Measurements from ENCODE around the gene GIGYF1. TPM values are rescaled to one million over a fixed set of nuclear protein-coding genes. Genes with fewer than 3 reads are reported as not detected.
"Not testable (repeated sequence)": the region's sequence is repeated elsewhere in the genome, so short reads cannot be mapped to it uniquely, and the experiment has no call there.

GIGYF1 gene, protein sequence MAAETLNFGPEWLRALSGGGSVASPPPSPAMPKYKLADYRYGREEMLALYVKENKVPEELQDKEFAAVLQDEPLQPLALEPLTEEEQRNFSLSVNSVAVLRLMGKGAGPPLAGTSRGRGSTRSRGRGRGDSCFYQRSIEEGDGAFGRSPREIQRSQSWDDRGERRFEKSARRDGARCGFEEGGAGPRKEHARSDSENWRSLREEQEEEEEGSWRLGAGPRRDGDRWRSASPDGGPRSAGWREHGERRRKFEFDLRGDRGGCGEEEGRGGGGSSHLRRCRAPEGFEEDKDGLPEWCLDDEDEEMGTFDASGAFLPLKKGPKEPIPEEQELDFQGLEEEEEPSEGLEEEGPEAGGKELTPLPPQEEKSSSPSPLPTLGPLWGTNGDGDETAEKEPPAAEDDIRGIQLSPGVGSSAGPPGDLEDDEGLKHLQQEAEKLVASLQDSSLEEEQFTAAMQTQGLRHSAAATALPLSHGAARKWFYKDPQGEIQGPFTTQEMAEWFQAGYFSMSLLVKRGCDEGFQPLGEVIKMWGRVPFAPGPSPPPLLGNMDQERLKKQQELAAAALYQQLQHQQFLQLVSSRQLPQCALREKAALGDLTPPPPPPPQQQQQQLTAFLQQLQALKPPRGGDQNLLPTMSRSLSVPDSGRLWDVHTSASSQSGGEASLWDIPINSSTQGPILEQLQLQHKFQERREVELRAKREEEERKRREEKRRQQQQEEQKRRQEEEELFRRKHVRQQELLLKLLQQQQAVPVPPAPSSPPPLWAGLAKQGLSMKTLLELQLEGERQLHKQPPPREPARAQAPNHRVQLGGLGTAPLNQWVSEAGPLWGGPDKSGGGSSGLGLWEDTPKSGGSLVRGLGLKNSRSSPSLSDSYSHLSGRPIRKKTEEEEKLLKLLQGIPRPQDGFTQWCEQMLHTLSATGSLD (N-terminal part only)
- polyA plus RNA-seq (ENCODE audit: low read depth in 6 of 6), result 1 to 10 TPM in 4 of 6 donors, under 1 TPM in 2; 0.69 to 2.9 (median 1.2) TPM

DNA sequence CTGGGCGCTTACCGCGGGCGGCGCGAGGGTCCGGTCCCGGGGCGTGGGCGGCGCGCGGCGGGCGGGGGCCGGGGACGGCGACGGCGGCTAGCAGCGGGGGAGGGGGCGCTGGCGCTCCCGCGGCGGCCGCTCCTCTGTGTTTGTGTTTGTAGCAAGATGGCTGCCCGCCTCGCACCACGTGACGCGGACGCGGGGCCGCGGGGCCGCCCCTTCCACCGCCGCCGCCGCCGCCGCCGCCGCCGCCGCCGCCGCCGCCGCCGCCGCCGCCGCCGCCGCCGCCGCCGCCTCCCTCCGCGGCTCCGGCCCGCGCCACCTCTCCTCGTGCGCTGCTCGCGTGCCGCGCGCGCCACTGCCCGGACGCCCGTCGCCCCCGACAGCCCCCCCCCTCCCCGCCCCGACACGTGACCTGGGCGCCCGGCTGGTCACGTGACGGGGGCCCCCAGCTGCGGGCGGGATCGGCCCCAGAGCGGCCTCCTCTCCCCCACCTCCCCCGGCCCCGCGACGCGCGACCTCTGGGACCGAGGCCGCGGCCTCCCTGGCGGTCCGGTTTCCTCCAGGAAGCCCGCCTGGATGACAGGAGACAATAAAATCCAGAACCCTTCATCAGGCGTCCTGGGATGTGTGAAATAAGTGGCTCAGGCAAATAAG, at the start of gene GIGYF1:
Gene GIGYF1 (minus strand): TSS at position 153 of the 648 bp plus-strand sequence. CDS start 6,012 bp downstream, outside the sequence.
- H3K9me3 Mint-ChIP-seq, result peaks cover 0 to 2% (median 0%) of the 10 kb centered on the region in 7 donors
- peak within 1 kb of the TSS; percentile 87 to 98 (median 92) for H3K4me3 Mint-ChIP-seq
- peak; percentile 73 for DNase-seq
- H3K27ac Mint-ChIP-seq, result peak within 1 kb of the TSS; percentile 85 to 97 (median 94)
- no peaks in the 10 kb centered on the region for H3K36me3 Mint-ChIP-seq
- peaks cover 33 to 56% (median 45%) of the 10 kb centered on the region in 3 donors for H3K4me1 Mint-ChIP-seq
- peak; percentile 70 to 73 for ATAC-seq (ENCODE audit: low read depth in 2 of 2)
- H3K27me3 Mint-ChIP-seq, result peaks cover 0 to 3% (median 0%) of the 10 kb centered on the region in 3 donors

DNA sequence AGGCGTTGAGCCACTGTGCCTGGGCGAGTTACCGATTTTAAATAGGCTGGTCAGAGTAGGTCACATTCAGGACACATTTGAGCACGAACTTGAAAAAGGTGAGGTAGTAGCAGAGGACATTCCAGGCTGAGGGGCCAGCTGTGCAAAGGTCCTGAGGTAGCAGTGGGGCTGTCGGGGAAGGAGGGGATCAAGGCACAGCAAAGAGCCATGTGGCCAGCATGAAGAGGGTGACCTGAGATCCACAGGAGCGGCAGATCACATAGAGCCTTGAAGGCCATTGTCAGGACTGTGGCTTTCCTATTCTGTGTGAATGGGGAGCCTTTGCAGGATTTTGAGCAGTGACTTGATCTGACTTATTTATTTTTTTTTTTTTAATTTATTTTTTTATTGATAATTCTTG, 45.9 kb upstream of the GIGYF1 start:
- H3K27ac Mint-ChIP-seq, result no peak overlapping the region
- ATAC-seq (ENCODE audit: low read depth in 2 of 2) (no peak), DNase-seq (no peak)
- peaks cover 5 to 13% (median 6%) of the 10 kb centered on the region in 3 donors for H3K27me3 Mint-ChIP-seq
- H3K4me3 Mint-ChIP-seq, result no peak overlapping the region
- H3K4me1 Mint-ChIP-seq, result peaks cover 3 to 6% (median 4%) of the 10 kb centered on the region in 3 donors
- H3K9me3 Mint-ChIP-seq, result peaks cover 0 to 6% (median 0%) of the 10 kb centered on the region in 7 donors
- no peaks in the 10 kb centered on the region for H3K36me3 Mint-ChIP-seq

DNA sequence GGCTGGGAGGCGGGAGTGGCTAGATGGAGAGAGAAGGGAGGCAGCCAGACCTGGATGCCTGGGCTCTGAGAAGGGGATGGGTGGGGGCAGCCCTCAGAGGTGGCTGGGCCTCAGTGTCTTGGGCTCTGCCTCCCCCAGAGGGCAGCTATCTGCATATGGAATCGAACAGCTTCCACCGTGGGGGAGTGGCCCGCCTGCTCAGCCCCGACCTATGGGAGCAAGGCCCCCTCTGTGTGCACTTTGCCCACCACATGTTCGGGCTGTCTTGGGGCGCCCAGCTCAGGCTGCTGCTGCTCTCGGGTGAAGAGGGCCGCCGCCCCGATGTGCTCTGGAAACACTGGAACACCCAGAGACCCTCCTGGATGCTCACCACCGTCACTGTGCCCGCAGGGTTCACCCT, 42.6 kb upstream of the GIGYF1 start:
- Mint-ChIP-seq H3K27me3 (peaks cover 0 to 12% (median 6%) of the 10 kb centered on the region in 3 donors), H3K36me3 (no peaks in the 10 kb centered on the region), H3K4me3 (no peak overlapping the region), H3K9me3 (no peaks in the 10 kb centered on the region), H3K27ac (no peak overlapping the region), H3K4me1 (peaks cover 0 to 5% (median 3%) of the 10 kb centered on the region in 3 donors)
- DNase-seq (no peak), ATAC-seq (ENCODE audit: low read depth in 2 of 2) (no peak)

DNA sequence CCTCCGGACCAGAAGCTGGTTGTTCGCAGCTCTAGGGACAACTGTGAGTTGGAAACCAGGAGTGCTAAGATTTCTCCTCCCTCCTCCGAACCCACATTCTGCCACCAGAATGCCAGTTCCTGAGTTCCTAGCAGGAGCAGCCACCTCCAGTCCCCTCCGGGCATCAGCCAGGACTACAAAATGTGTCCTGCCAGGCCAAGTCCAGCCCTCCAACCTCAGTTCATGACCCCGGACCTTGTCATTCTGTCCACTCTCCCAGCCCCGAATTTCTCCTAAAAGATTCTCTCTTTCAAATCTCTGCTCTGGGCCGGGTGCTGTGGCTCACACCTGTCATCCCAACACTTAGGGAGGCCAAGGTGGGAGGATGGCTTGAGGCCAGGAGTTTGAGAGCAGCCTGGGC, 41.7 kb upstream of the GIGYF1 start:
- no peak overlapping the region for H3K4me3 Mint-ChIP-seq
- H3K36me3 Mint-ChIP-seq, result no peaks in the 10 kb centered on the region
- H3K27ac Mint-ChIP-seq, result no peak overlapping the region
- no peaks in the 10 kb centered on the region for H3K9me3 Mint-ChIP-seq
- H3K27me3 Mint-ChIP-seq, result peaks cover 0 to 12% (median 6%) of the 10 kb centered on the region in 3 donors
- peaks cover 0 to 5% (median 3%) of the 10 kb centered on the region in 3 donors for H3K4me1 Mint-ChIP-seq
- DNase-seq (no peak), ATAC-seq (ENCODE audit: low read depth in 2 of 2) (no peak)

DNA sequence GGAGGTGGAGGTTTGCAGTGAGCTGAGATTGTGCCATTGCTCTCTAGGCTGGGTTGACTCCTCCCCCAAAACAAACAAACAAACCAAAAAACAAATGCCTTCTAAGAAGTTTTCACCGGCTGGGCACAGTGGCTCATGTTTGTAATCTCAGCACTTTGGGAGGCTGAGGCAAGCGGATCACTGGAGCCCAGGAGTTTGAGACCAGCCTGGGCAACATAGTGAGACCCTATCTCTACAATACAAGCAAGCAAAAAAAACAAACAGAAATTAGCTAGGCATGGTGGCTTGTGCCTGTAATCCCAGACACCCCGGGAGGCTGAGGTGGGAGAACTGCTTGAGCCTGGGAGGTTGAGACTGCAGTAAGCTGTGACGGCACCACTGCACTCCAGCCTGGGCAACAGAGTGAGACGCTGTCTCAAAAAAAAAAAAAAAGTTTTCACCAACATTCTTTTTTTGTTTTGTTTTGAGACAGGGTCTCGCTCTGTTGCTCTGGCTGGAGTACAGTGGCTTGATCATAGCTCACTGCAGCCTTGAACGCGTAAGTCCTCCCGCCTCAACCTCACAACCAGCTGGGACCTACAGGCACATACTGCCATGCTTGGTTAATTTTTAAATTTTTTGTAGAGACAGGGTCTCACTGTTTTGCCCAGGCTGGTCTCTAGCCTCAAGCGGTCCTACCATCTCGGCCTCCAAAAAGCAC, 38.0 kb upstream of the GIGYF1 start:
- DNase-seq, result no peak
- peak overlapping the region in 1 of 8 donors; percentile 61 for H3K4me3 Mint-ChIP-seq
- H3K9me3 Mint-ChIP-seq, result no peaks in the 10 kb centered on the region
- peaks cover 4 to 22% (median 20%) of the 10 kb centered on the region in 3 donors for H3K27me3 Mint-ChIP-seq
- no peaks in the 10 kb centered on the region for H3K36me3 Mint-ChIP-seq
- peaks cover 0 to 5% (median 3%) of the 10 kb centered on the region in 3 donors for H3K4me1 Mint-ChIP-seq
- ATAC-seq (ENCODE audit: low read depth in 2 of 2), result peak in 1 of 2 donors; percentile 23
- H3K27ac Mint-ChIP-seq, result no peak overlapping the region

DNA sequence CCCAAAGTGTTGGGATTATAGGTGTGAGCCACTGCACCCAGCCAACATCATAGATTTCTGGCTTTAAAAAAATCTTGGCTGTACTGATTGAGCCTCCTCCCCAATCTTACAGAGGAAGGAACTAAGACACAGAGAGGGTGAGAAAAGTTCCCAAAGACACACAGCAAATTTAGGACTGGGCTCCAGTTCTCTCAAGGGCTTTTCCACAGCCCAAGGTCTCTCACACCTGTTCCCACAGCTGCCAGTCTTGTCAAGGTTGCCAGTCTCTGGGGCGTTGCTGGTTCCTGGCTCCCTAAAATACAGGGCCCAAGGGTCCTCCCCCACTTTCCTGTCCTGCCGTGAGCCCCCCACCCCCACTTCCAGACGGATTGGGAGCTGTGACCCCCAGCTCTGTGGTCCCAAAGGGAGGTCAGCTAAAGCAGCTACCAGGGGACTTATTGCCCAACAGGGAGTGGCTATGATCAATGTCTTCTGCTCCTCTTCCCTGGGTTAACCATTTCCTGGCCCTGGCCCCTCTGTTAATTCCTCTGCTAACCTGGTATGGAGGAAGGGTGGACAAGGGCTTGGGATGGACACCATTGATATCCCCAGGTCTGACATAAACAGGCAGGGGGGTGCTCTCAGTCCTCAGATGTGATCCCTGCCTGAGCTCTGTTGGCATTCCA, 36.2 kb upstream of the GIGYF1 start:
- Mint-ChIP-seq H3K27me3 (peaks cover 7 to 20% (median 17%) of the 10 kb centered on the region in 3 donors), H3K4me3 (no peak overlapping the region)
- no peak for ATAC-seq (ENCODE audit: low read depth in 2 of 2)

DNA sequence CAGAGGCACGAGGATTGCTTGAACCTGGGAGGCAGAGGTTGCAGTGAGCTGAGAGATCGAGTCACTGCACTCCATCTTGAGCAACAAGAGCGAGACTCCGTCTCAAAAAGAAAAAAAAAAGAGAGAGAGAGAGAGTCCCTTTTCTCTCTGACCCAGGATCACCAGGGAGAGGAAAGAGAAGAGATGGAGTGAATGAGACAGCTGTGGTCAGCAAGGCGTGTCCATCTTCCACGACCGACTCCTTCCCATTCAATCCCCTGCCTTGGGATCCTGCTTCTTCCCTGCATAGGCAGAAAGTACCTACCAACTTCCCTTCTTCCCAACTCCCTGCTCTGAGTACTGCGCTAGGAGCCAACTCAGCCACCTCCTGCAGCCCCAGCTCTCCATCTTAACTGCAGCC, 34.1 kb upstream of the GIGYF1 start:
- Mint-ChIP-seq H3K4me1 (peaks cover 4 to 9% (median 8%) of the 10 kb centered on the region in 3 donors), H3K27me3 (peaks cover 15 to 32% (median 29%) of the 10 kb centered on the region in 3 donors), H3K36me3 (no peaks in the 10 kb centered on the region), H3K27ac (peak overlapping the region in 1 of 6 donors; percentile 82), H3K9me3 (no peaks in the 10 kb centered on the region), H3K4me3 (no peak overlapping the region)
- ATAC-seq (ENCODE audit: low read depth in 2 of 2) (no peak), DNase-seq (no peak)

More for the DNA sequence above, 36.2 kb upstream of the GIGYF1 start:
- peaks cover 4 to 5% (median 5%) of the 10 kb centered on the region in 3 donors for H3K4me1 Mint-ChIP-seq
- H3K36me3 Mint-ChIP-seq, result no peaks in the 10 kb centered on the region
- DNase-seq, result no peak
- no peaks in the 10 kb centered on the region for H3K9me3 Mint-ChIP-seq
- no peak overlapping the region for H3K27ac Mint-ChIP-seq

DNA sequence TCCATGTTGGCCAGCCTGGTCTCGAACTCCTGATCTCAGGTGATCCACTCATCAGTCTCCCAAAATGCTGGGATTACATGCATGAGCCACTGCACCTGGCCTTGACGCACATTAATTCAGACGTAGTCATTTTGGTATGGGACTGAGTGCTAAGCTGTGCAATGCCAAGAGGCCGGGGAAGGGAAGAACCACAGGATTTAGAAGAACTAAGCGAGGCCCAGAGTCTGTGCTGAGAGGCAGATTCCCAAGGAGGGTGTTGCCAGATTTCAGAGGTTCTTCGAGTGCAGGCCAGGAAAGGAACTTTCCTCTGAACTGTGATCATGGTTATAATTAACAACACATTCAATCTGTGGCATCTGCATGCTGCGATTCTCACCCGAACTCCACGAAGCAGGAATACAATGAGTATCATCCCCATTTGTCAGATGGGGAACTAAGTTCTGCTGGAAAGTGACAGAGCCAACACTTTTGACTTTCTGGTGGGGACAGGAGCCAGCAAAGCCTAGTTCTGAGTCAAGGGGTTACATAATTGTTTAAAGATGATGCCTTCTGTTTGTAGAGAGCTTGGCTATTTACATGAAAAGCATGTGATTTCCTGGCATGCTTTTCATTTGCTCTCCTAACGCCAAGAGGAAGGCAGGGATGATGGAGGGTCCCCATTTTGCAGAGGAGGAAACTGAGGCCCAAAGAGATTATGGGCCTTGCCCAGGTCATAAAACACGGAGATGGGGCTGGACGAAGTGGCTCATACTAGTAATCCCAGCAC, 33.1 kb upstream of the GIGYF1 start:
- no peaks in the 10 kb centered on the region for H3K36me3 Mint-ChIP-seq
- H3K27ac Mint-ChIP-seq, result no peak overlapping the region
- no peaks in the 10 kb centered on the region for H3K9me3 Mint-ChIP-seq
- peak overlapping the region in 1 of 8 donors; percentile 21 for H3K4me3 Mint-ChIP-seq
- no peak for DNase-seq
- no peak for ATAC-seq (ENCODE audit: low read depth in 2 of 2)
- H3K4me1 Mint-ChIP-seq, result peaks cover 4 to 9% (median 6%) of the 10 kb centered on the region in 3 donors
- peaks cover 23 to 42% (median 40%) of the 10 kb centered on the region in 3 donors for H3K27me3 Mint-ChIP-seq

DNA sequence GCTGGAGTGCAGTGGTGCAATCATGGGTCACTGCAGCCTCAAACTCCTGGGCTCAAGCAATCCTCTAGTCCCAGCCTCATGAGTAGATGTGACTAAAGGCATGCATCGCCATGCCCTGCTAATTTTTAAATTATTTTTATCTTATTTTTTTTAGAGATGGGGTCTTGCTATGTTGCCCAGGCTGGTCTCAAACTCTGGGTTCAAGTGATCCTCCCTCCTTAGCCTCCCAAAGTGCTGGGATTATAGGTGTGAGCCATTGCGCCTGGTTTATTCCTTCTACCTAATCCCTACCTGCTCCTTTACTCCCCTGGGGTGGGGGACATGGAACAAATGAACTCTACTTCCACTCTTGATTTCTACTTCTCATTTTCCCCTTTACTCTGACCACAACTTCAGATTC, 30.3 kb upstream of the GIGYF1 start:
- not testable (repeated sequence) for H3K36me3 Mint-ChIP-seq; DNase-seq; H3K27ac Mint-ChIP-seq; H3K9me3 Mint-ChIP-seq; ATAC-seq (ENCODE audit: low read depth in 2 of 2); H3K4me3 Mint-ChIP-seq
- H3K27me3 Mint-ChIP-seq, result peaks cover 42 to 66% (median 65%) of the 10 kb centered on the region in 3 donors
- peaks cover 8 to 17% (median 9%) of the 10 kb centered on the region in 3 donors for H3K4me1 Mint-ChIP-seq

DNA sequence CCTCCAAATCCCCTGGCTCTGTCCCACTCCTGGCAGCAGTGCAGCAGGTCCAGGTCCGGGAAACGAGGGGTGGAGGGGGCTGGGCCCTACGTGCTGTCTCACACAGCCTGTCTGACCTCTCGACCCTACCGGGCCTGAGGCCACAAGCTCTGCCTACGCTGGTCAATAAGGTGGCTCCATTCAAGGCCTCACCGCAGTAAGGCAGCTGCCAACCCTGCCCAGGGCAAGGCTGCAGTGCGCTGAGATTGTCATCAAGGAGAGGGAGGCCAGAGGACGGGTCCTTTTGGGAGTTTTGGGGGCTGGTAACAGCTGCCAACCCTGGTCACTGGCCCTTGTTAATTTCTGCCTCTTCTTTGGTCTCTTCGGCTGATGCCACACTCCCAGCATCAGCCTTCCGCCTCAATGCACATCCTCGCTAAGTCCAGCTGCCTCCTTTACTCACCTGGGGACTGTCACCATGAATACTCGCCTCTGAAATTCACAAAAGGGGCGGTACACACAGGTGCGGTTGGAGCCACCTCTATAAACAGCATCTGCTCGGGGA, 29.8 kb upstream of the GIGYF1 start:
- Mint-ChIP-seq H3K27me3 (peaks cover 47 to 72% (median 70%) of the 10 kb centered on the region in 3 donors), H3K4me3 (no peak overlapping the region), H3K27ac (no peak overlapping the region), H3K9me3 (peaks cover 2 to 10% (median 7%) of the 10 kb centered on the region in 7 donors), H3K36me3 (peaks cover 0 to 6% of the 10 kb centered on the region in 2 donors), H3K4me1 (peaks cover 8 to 17% (median 9%) of the 10 kb centered on the region in 3 donors)
- ATAC-seq (ENCODE audit: low read depth in 2 of 2) (no peak), DNase-seq (no peak)

Measured in naive B cell (primary cell).